Neural cell (in vitro differentiated cells): ENCODE data around the gene SUSD6. TPM values are rescaled to one million over a fixed set of nuclear protein-coding genes. Genes with fewer than 3 reads are reported as not detected.

Experiments used
- H2AFZ ChIP-seq: fragments of 200-600, 300-800 bp; sonication (generic), shearing (Covaris generic); 2 replicates; pipeline ENCODE4 v1.6.0; 2014; ENCODE audit warnings: low read depth, mild to moderate bottlenecking, antibody characterized with exemption, low read length, moderate library complexity
- H3F3A ChIP-seq: fragments of 200-600 bp; shearing (Covaris generic); 2 replicates; pipeline ENCODE4 v1.6.1; 2016; ENCODE audit warnings: mild to moderate bottlenecking, moderate library complexity, mixed read lengths, antibody characterized with exemption, low read length; ENCODE audit not compliant: insufficient read depth, poor library complexity, severe bottlenecking
- H3K27ac ChIP-seq: fragments of 200-600, 300-800 bp; sonication (generic), shearing (Covaris generic); 2 replicates; pipeline ENCODE4 v1.5.1; 2014; ENCODE audit warnings: mild to moderate bottlenecking, low read length, moderate library complexity
- H3K27me3 ChIP-seq: fragments of 300-800, 200-600 bp; sonication (generic), shearing (Covaris generic); 2 replicates; pipeline ENCODE4 v1.6.0; 2014; ENCODE audit warnings: mild to moderate bottlenecking, low read depth, low read length, moderate library complexity; ENCODE audit not compliant: insufficient read depth
- H3K36me3 ChIP-seq: fragments of 300-800, 200-600 bp; sonication (generic), shearing (Covaris generic); 2 replicates; pipeline ENCODE4 v1.5.1; 2014; ENCODE audit warnings: mild to moderate bottlenecking, antibody characterized with exemption, low read length, moderate library complexity; ENCODE audit not compliant: insufficient read depth
- H3K4me2 ChIP-seq: fragments of 300-800, 200-600 bp; sonication (generic), shearing (Covaris generic); 2 replicates; pipeline ENCODE4 v1.6.0; 2014; ENCODE audit warnings: mild to moderate bottlenecking, low read length
- H3K4me3 ChIP-seq: fragments of 300-800, 200-600 bp; sonication (generic), shearing (Covaris generic); 2 replicates; pipeline ENCODE4 v1.5.1; 2014; ENCODE audit warnings: mild to moderate bottlenecking, low read length, moderate library complexity
- H3K79me2 ChIP-seq: fragments of 200-600 bp; shearing (Covaris generic); replicated peaks from 2 replicates; pipeline ENCODE4 v1.6.0; 2014; ENCODE audit warnings: mild to moderate bottlenecking, low read length, moderate library complexity; ENCODE audit not compliant: insufficient read depth
- H3K9ac ChIP-seq: fragments of 300-800, 200-600 bp; sonication (generic), shearing (Covaris generic); 2 replicates; pipeline ENCODE4 v1.6.1; 2016; ENCODE audit warnings: mild to moderate bottlenecking, low read length, mixed read lengths
- H3K9me2 ChIP-seq: fragments of 200-600 bp; shearing (Covaris generic); 2 replicates; pipeline ENCODE4 v1.6.1; 2016; ENCODE audit warnings: mild to moderate bottlenecking, low read length, mixed read lengths; ENCODE audit not compliant: insufficient read depth
- H3K9me3 ChIP-seq: fragments of 200-600, 300-800 bp; sonication (generic), shearing (Covaris generic); 2 replicates; pipeline ENCODE4 v1.6.1; 2016; ENCODE audit warnings: mild to moderate bottlenecking, mixed run types, low read length, moderate library complexity, mixed read lengths
- H4K20me1 ChIP-seq: fragments of 200-600 bp; shearing (Covaris generic); 2 replicates; pipeline ENCODE4 v1.6.1; 2016; ENCODE audit warnings: mild to moderate bottlenecking, mixed run types; ENCODE audit not compliant: insufficient read depth
- CTCF ChIP-seq: fragments of 450-650 bp; IDR thresholded peaks from 2 replicates; pipeline ENCODE4 v1.5.1; 2014; ENCODE audit warnings: antibody characterized with exemption, mild to moderate bottlenecking, moderate library complexity; ENCODE audit not compliant: poor library complexity, severe bottlenecking
- EP300 ChIP-seq: fragments of 450-650 bp; conservative IDR thresholded peaks from 2 replicates; pipeline ENCODE4 v1.6.1; 2014; ENCODE audit warnings: antibody characterized with exemption, mild to moderate bottlenecking, moderate library complexity; ENCODE audit not compliant: poor library complexity, severe bottlenecking
- EZH2 ChIP-seq: fragments of 200-600, 300-800 bp; shearing (Covaris generic), sonication (generic); IDR thresholded peaks from 2 replicates; pipeline ENCODE4 v1.6.1; 2014; ENCODE audit warnings: antibody characterized with exemption, low read length, borderline replicate concordance, mild to moderate bottlenecking; ENCODE audit not compliant: insufficient read depth, poor library complexity, severe bottlenecking
- MXI1 ChIP-seq: fragments of 450-650 bp; conservative IDR thresholded peaks from 2 replicates; pipeline ENCODE4 v1.6.1; 2014; ENCODE audit warnings: antibody characterized with exemption, mild to moderate bottlenecking; ENCODE audit not compliant: poor library complexity, severe bottlenecking
- POLR2AphosphoS5 ChIP-seq: IDR thresholded peaks from 2 replicates; pipeline ENCODE4 v1.6.1; 2012
- RAD21 ChIP-seq: fragments of 450-650 bp; conservative IDR thresholded peaks from 2 replicates; pipeline ENCODE4 v1.6.1; 2014; ENCODE audit warnings: antibody characterized with exemption, mild to moderate bottlenecking, moderate library complexity
- REST ChIP-seq: IDR thresholded peaks from 2 replicates; pipeline ENCODE4 v1.6.1; 2012; ENCODE audit warnings: borderline replicate concordance
- SMC3 ChIP-seq: fragments of 450-650 bp; conservative IDR thresholded peaks from 2 replicates; pipeline ENCODE4 v1.6.1; 2014; ENCODE audit warnings: antibody characterized with exemption, mild to moderate bottlenecking, moderate library complexity; ENCODE audit not compliant: poor library complexity
- TAF1 ChIP-seq: IDR thresholded peaks from 2 replicates; pipeline ENCODE4 v1.6.1; 2012; ENCODE audit warnings: low read depth
- polyA plus RNA-seq: library from polyadenylated mRNA; depleted of rRNA; stranded (reverse); fragments of >200 nt; gene quantifications from 2 replicates; pipeline ENCODE4 v1.2.3, GENCODE V29; 2014

Gene SUSD6
- polyA plus RNA-seq, 1 donor from 2014 or later, result 5.1 TPM

GRCh38 chr14:69610874-69611171 is 573 bp upstream of the SUSD6 start:
- Histone ChIP-seq H3K4me3 (peak overlapping the region; percentile 92), H3K79me2 (peaks cover 33% of the 10 kb centered on the region)

GRCh38 chr14:69612014-69612782 is 802 bp downstream of the SUSD6 start:
- Histone ChIP-seq H3K9me2 (no peaks in the 10 kb centered on the region), H2AFZ (no peak overlapping the region), H3K27ac (peak overlapping the region; percentile 56), H3K9me3 (no peaks in the 10 kb centered on the region), H3K4me2 (peak overlapping the region; percentile 77), H3K27me3 (no peaks in the 10 kb centered on the region), H3K36me3 (no peaks in the 10 kb centered on the region), H3K79me2 (peaks cover 41% of the 10 kb centered on the region), H3F3A (no peaks in the 10 kb centered on the region), H3K9ac (peak overlapping the region; percentile 80), H4K20me1 (no peaks in the 10 kb centered on the region), H3K4me3 (peak overlapping the region; percentile 92)
- TF ChIP-seq RAD21 (no peak), TAF1 (peak; percentile 20), EP300 (no peak), REST (peak; percentile 3), POLR2AphosphoS5 (no peak), CTCF (no peak)

More at GRCh38 chr14:69610874-69611171, 573 bp upstream of the SUSD6 start:
- H3K9ac ChIP-seq, result peak overlapping the region; percentile 80
- no peaks in the 10 kb centered on the region for H3K27me3 ChIP-seq
- no peaks in the 10 kb centered on the region for H3K36me3 ChIP-seq
- H2AFZ ChIP-seq, result peak overlapping the region; percentile 92
- H3K9me3 ChIP-seq, result no peaks in the 10 kb centered on the region
- H4K20me1 ChIP-seq, result no peaks in the 10 kb centered on the region
- H3F3A ChIP-seq, result no peaks in the 10 kb centered on the region
- peak overlapping the region; percentile 89 for H3K4me2 ChIP-seq
- H3K9me2 ChIP-seq, result no peaks in the 10 kb centered on the region
- peak overlapping the region; percentile 93 for H3K27ac ChIP-seq
- TF ChIP-seq CTCF (no peak), EP300 (no peak), MXI1 (no peak), SMC3 (no peak), RAD21 (no peak), POLR2AphosphoS5 (no peak), REST (no peak), TAF1 (no peak), EZH2 (no peak)
